ENCODE data around the gene SETBP1. TPM values are rescaled to one million over a fixed set of nuclear protein-coding genes. Genes with fewer than 3 reads are reported as not detected.
A peak's percentile ranks its signal among the peaks of the same experiment; 100 is the strongest.

Gene SETBP1
- total and polyA plus RNA-seq, 2 of the 13 experiments (the other 11 are each of a cell fraction or from before 2014, with no cell fraction given) = 0.18 to 0.65 TPM

DNA sequence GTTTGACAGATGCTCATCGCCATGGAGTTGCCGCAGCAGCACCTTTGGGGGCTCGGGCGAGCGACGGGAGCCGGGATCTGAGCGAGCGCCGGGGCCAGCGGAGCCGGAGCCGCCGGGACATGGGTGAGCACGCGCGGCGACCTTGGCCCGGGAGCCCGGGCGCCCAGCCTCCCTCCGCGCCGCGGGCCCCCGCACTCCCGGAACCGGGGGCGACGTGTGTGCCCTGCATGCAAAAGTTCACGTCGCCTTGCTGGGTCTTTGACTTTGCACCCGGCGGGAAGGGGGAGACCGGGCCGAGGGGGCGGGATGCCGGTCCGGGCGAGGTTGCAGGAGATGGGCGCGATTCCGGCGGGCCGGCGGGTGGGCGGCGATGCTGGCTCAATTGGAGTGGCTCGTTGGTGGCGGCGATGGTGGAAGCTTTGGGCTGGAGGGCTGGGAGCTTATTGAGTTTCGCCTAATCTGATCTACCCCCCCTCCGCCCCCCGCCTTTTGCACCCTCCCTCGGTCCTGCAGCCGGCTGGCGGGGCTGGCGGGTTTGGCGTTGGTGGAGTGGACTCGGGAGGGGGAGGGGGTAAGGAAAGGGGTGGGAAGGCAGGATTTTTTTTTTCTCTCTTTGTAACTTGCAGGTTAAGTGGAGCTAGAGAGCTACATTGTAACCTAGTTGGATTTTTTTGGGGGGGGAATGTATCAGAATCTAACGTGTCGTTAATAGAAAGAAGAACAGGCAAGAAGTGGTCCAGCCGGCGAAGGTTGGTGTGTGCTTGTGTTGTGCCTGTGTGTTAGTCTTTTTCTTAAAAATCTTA lies at the start of gene SETBP1 (continued):
- TF ChIP-seq AGO2 (optimal IDR thresholded peaks at IDR 0.05; ENCODE audit: low read depth, low read length) = peak; percentile 34
- TF ChIP-seq NR2F2 (IDR thresholded peaks at IDR 0.05; ENCODE audit: borderline replicate concordance, low read depth) = peak; percentile 24; the same call in 1 of the 2 replicates
- TF ChIP-seq ZNF383 (CRISPR knock-in tag; IDR thresholded peaks at IDR 0.05; ENCODE audit: borderline replicate concordance) = no peak
- TF ChIP-seq ZNF432 (CRISPR knock-in tag; IDR thresholded peaks at IDR 0.05; ENCODE audit: borderline replicate concordance) = no peak
- TF ChIP-seq, protein P1, sequence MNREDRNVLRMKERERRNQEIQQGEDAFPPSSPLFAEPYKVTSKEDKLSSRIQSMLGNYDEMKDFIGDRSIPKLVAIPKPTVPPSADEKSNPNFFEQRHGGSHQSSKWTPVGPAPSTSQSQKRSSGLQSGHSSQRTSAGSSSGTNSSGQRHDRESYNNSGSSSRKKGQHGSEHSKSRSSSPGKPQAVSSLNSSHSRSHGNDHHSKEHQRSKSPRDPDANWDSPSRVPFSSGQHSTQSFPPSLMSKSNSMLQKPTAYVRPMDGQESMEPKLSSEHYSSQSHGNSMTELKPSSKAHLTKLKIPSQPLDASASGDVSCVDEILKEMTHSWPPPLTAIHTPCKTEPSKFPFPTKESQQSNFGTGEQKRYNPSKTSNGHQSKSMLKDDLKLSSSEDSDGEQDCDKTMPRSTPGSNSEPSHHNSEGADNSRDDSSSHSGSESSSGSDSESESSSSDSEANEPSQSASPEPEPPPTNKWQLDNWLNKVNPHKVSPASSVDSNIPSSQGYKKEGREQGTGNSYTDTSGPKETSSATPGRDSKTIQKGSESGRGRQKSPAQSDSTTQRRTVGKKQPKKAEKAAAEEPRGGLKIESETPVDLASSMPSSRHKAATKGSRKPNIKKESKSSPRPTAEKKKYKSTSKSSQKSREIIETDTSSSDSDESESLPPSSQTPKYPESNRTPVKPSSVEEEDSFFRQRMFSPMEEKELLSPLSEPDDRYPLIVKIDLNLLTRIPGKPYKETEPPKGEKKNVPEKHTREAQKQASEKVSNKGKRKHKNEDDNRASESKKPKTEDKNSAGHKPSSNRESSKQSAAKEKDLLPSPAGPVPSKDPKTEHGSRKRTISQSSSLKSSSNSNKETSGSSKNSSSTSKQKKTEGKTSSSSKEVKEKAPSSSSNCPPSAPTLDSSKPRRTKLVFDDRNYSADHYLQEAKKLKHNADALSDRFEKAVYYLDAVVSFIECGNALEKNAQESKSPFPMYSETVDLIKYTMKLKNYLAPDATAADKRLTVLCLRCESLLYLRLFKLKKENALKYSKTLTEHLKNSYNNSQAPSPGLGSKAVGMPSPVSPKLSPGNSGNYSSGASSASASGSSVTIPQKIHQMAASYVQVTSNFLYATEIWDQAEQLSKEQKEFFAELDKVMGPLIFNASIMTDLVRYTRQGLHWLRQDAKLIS (CRISPR knock-in tag; IDR thresholded peaks at IDR 0.05) = no peak
- TF ChIP-seq ATM (IDR thresholded peaks at IDR 0.05; ENCODE audit: borderline replicate concordance) = no peak
- TF ChIP-seq SNRNP70 (IDR thresholded peaks at IDR 0.05; ENCODE audit: low read depth, low read length) = no peak
- 0 out of 2 replicates have a peak, but pooled peaks have one; percentile 19 for TF ChIP-seq PHF8 (CRISPR knock-in tag; IDR thresholded peaks at IDR 0.05)
- TF ChIP-seq HOXA3 (CRISPR knock-in tag; IDR thresholded peaks at IDR 0.05) = 0 out of 2 replicates have a peak, but pooled peaks have one; percentile 13
- peak; percentile 43; the same call in 1 of the 2 replicates for TF ChIP-seq TFDP2 (CRISPR knock-in tag; IDR thresholded peaks at IDR 0.05)
- TF ChIP-seq NFAT5 (CRISPR knock-in tag; IDR thresholded peaks at IDR 0.05) = no peak
- no peak for TF ChIP-seq ZNF749 (CRISPR knock-in tag; IDR thresholded peaks at IDR 0.05; ENCODE audit: borderline replicate concordance)
- peak; percentile 56; the same call in 1 of the 2 replicates for TF ChIP-seq PHF21A (CRISPR knock-in tag; IDR thresholded peaks at IDR 0.05)
- no peak for TF ChIP-seq GFI1 (CRISPR knock-in tag; IDR thresholded peaks at IDR 0.05; ENCODE audit: borderline replicate concordance)
- TF ChIP-seq TCF12 (IDR thresholded peaks at IDR 0.05) = no peak
- TF ChIP-seq TCF12 (CRISPR knock-in tag; IDR thresholded peaks at IDR 0.05) = peak; percentile 74; the same call in 1 of the 2 replicates
- TF ChIP-seq HDAC2 (CRISPR knock-in tag; IDR thresholded peaks at IDR 0.05) = no peak
